HepG2 (cell line): ENCODE results near the gene MED15. TPM values are rescaled to one million over a fixed set of nuclear protein-coding genes. Genes with fewer than 3 reads are reported as not detected.

Experiments
- ATAC-seq: fragments of 200-7000 bp; cut with Tn5 transposase; 3 replicates; pipeline ENCODE4 v1.9.1; 2020; ENCODE audit warnings: mild to moderate bottlenecking, moderate library complexity
- BruUV-seq: library from RNA; stranded (reverse); fragments of 400-500 nt; replicated peaks from 2 replicates; lab custom pipeline; 2021; lab: Mats Ljungman, UMichigan
- CTCF ChIA-PET: fragments of 300-600 bp; formaldehyde crosslinking; extraction: SDS; loops from one replicate; lab custom pipeline; 2021; ENCODE audit warnings: low total read pairs, inconsistent platforms, low intra/inter-chr PET ratio; lab: Yijun Ruan, JAX
- POLR2A ChIA-PET: fragments of 350-600 bp; sonication (Branson Sonifier 250); formaldehyde crosslinking; loops from one replicate; lab custom pipeline; 2020; ENCODE audit warnings: antibody characterized with exemption, inconsistent platforms; lab: Yijun Ruan, JAX
- DNase-seq: peaks from one replicate; pipeline ENCODE4 v3.0.0-alpha.2; 2015; ENCODE audit warnings: low spot score
- FAIRE-seq: peaks from 3 replicates; lab custom pipeline; 2011; peaks lifted over from hg19 to GRCh38; lab: Jason Lieb, UNC
- H2AFZ ChIP-seq: one replicate; pipeline ENCODE4 v1.6.1; 2011; ENCODE audit warnings: low read length, inconsistent platforms
- H3K27ac ChIP-seq: fragments of 300-600 bp; 3 replicates; pipeline ENCODE4 v1.8.0; 2011; ENCODE audit warnings: mixed run types, mild to moderate bottlenecking, mixed read lengths, low read length, inconsistent platforms; ENCODE audit not compliant: insufficient read depth; ENCODE audit errors: extremely low read length
- H3K27me3 ChIP-seq, 2 experiments: fragments of 200-600 bp in 1 of 2; 2 replicates in 1 of 2; 3 replicates in 1 of 2; pipeline versions ENCODE4 v1.6.0 to v1.8.0; 2011; ENCODE audit warnings: low read length in 2 of 2, mild to moderate bottlenecking in 2 of 2, moderate library complexity in 2 of 2, inconsistent platforms in 1 of 2; ENCODE audit not compliant: insufficient read depth in 2 of 2, control insufficient read depth in 1 of 2
- H3K36me3 ChIP-seq, 2 experiments: fragments of 200-600 bp in 1 of 2; replicated peaks in 1 of 2; 2 replicates in 1 of 2; 3 replicates in 1 of 2; pipeline versions ENCODE4 v1.5.1 to v1.8.0; 2011; ENCODE audit warnings: low read length in 2 of 2, inconsistent platforms in 1 of 2; ENCODE audit not compliant: insufficient read depth in 2 of 2, control insufficient read depth in 1 of 2
- H3K4me1 ChIP-seq: 2 replicates; pipeline ENCODE4 v1.5.1; 2012; ENCODE audit warnings: low read length, inconsistent platforms; ENCODE audit not compliant: insufficient read depth
- H3K4me2 ChIP-seq: 2 replicates; pipeline ENCODE4 v1.6.0; 2011; ENCODE audit warnings: low read depth, low read length, inconsistent platforms
- H3K4me3 ChIP-seq, 3 experiments: fragments of 200-600 bp in 1 of 3; sonication (generic), shearing (Covaris generic) in 1 of 3; replicated peaks in 1 of 3; 2 replicates each; pipeline ENCODE4 v1.5.1; 2011 to 2016; ENCODE audit warnings: low read length in 3 of 3, inconsistent platforms in 2 of 3, low read depth in 2 of 3, mild to moderate bottlenecking in 2 of 3, control low read depth in 1 of 3, mixed read lengths in 1 of 3; ENCODE audit not compliant: insufficient read depth in 1 of 3
- H3K79me2 ChIP-seq: one replicate; pipeline ENCODE4 v1.6.1; 2011; ENCODE audit warnings: low read length, inconsistent platforms; ENCODE audit not compliant: insufficient read depth
- H3K9ac ChIP-seq: 2 replicates; pipeline ENCODE4 v1.6.0; 2011; ENCODE audit warnings: mild to moderate bottlenecking, low read depth, low read length, inconsistent platforms; ENCODE audit not compliant: insufficient read depth
- H3K9me3 ChIP-seq: 2 replicates; pipeline ENCODE4 v1.5.1; 2012; ENCODE audit warnings: mild to moderate bottlenecking, low read length
- H4K20me1 ChIP-seq: 2 replicates; pipeline ENCODE4 v1.6.0; 2011; ENCODE audit warnings: inconsistent platforms, mild to moderate bottlenecking, low read length, moderate library complexity; ENCODE audit not compliant: insufficient read depth
- BCL6 ChIP-seq: IDR thresholded peaks from 2 replicates; pipeline ENCODE4 v1.6.1; 2016; ENCODE audit warnings: missing genetic modification reagents, missing compliant biosample characterization
- DNMT1 ChIP-seq: sonication (generic); formaldehyde crosslinking; IDR thresholded peaks from 2 replicates; pipeline ENCODE4 v1.5.1; 2020; ENCODE audit warnings: mild to moderate bottlenecking, missing genetic modification reagents
- HOXD1 ChIP-seq: sonication (generic); formaldehyde crosslinking; IDR thresholded peaks from 2 replicates; pipeline ENCODE4 v1.5.0; 2020; ENCODE audit warnings: missing genetic modification reagents
- MTA1 ChIP-seq: sonication (generic); formaldehyde crosslinking; IDR thresholded peaks from 2 replicates; pipeline ENCODE4 v1.4.0; 2020; ENCODE audit warnings: missing genetic modification reagents, mild to moderate bottlenecking, borderline replicate concordance
- PAX8 ChIP-seq: sonication (generic); formaldehyde crosslinking; IDR thresholded peaks from 2 replicates; pipeline ENCODE4 v1.8.0; 2022; ENCODE audit warnings: mild to moderate bottlenecking, missing genetic modification reagents, borderline replicate concordance
- SMYD3 ChIP-seq: sonication (generic); formaldehyde crosslinking; IDR thresholded peaks from 2 replicates; pipeline ENCODE4 v1.8.1; 2023; ENCODE audit warnings: mild to moderate bottlenecking, missing genetic modification reagents
- SUZ12 ChIP-seq: fragments of 150-350 bp; IDR thresholded peaks from 2 replicates; pipeline ENCODE4 v1.6.1; 2014; ENCODE audit warnings: low read depth, low read length
- ZNF205 ChIP-seq: IDR thresholded peaks from 2 replicates; pipeline ENCODE4 v1.6.1; 2018; ENCODE audit warnings: missing biosample characterization, missing genetic modification reagents
- ZNF567 ChIP-seq: sonication (generic); formaldehyde crosslinking; IDR thresholded peaks from 2 replicates; pipeline ENCODE4 v1.8.1; 2023; ENCODE audit warnings: mild to moderate bottlenecking, missing genetic modification reagents, borderline replicate concordance
- ZNF782 ChIP-seq: sonication (generic); formaldehyde crosslinking; IDR thresholded peaks from 2 replicates; pipeline ENCODE4 v1.4.0; 2020; ENCODE audit warnings: missing genetic modification reagents, mild to moderate bottlenecking, borderline replicate concordance
- WGBS: methylation state at CpG from one replicate; pipeline ENCODE4 v1.1.6; 2017; ENCODE audit warnings: low lambda C conversion rate; 5-methylcytosine and 5-hydroxymethylcytosine counted together
- in situ Hi-C: cut with HindIII; loops from 2 replicates; pipeline ENCODE4 v1.10.0; 2017; ENCODE audit warnings: low pct_unique_long_range_greater_than_20kb; ENCODE audit not compliant: extremely low pct_ligation_motif_present
- intact Hi-C: fragments of 100-400 bp; cut with micrococcal nuclease; formaldehyde crosslinking; loops from one replicate; pipeline ENCODE4 v1.10.0; 2022; ENCODE audit not compliant: unreplicated experiment
- polyA plus RNA-seq, 8 experiments: library from polyadenylated mRNA; depleted of rRNA in 3 of 8; stranded (reverse) in 7 of 8; unstranded in 1 of 8; fragments of >200 nt; fragmentation: Illumina TruSeq in 4 of 8; extraction: Trizol in 4 of 8; gene quantifications; 2 replicates each; pipeline versions ENCODE4 v1.2.1 to v1.2.3, GENCODE V29; 2011 to 2016; ENCODE audit warnings: low read depth in 4 of 8, missing spikeins in 1 of 8, mixed read lengths in 1 of 8; ENCODE audit not compliant: insufficient read depth in 1 of 8
- total RNA-seq, 5 experiments: library from RNA; depleted of rRNA; stranded (reverse); fragments of >200 nt; fragmentation: Illumina TruSeq; extraction: Trizol; gene quantifications; 2 replicates each; pipeline ENCODE4 v1.2.3, GENCODE V29; 2016; ENCODE audit warnings: low read depth in 1 of 5
- TF ChIP-seq, protein P1 (sequence below): sonication (generic); formaldehyde crosslinking; IDR thresholded peaks from 2 replicates; pipeline ENCODE4 v1.5.0; 2020; ENCODE audit warnings: missing genetic modification reagents
- TF ChIP-seq, protein P2 (sequence below): sonication (generic); formaldehyde crosslinking; IDR thresholded peaks from 2 replicates; pipeline ENCODE4 v1.4.0; 2020; ENCODE audit warnings: missing genetic modification reagents
- TF ChIP-seq, protein P3 (sequence below): IDR thresholded peaks from 2 replicates; pipeline ENCODE4 v1.6.1; 2012; ENCODE audit warnings: low read depth, low read length, improper control_type of control experiment

The MED15 gene
- total and polyA plus RNA-seq, 2 of the 13 experiments (the other 11 are each of a cell fraction or from before 2014, with no cell fraction given), result 14.3 to 27.0 TPM

GRCh38 chr22:20635227-20635591 lies 127.8 kb downstream of the MED15 start (continued):
- TF ChIP-seq ZNF205, result no peak

DNA sequence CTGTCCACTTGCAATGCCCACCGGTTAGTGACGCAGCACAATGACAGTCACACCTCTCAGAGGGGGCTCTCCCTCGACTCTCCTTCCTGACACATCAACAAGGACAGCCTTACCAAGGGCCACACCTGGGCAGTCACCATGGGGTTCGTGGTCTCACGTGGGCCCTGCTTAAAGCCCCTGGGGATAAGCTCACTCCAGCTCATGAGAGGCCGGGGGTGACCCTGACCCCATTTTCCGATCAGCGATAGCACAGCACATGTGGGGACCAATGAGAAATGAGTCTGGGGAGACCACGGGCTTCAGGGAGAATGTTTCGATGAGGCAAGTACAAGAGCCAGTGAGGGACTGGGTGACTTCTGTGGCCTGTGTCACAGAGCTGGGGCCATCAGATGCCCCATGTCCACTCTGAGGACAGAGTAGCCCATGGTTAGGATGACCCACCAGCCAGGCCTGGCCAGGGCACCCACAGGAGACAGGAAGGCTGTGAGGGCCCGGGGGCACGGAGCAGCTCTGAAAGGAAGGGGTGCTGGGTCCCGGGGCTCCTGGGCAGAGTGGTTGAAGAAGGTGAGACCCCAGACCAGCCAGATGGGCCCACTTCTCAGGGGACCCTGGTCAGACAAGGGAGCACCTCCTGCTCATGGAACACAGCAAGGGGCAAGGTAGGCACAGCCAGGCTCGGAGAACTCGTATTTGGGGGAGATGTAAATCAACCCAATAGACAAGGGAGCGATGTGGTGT lies 128.8 kb downstream of the MED15 start:
- Histone ChIP-seq H3K9ac (no peak overlapping the region), H2AFZ (no peak overlapping the region), H3K27ac (no peak overlapping the region), H3K9me3 (no peaks in the 10 kb centered on the region), H3K4me2 (no peak overlapping the region), H3K4me3 (no peak overlapping the region), H3K27me3 (0 out of 5 replicates have a peak, but pooled peaks cover 0 to 3% of the 10 kb centered on the region in 2 experiments), H4K20me1 (no peaks in the 10 kb centered on the region), H3K36me3 (no peaks in the 10 kb centered on the region), H3K4me1 (peaks cover 26% of the 10 kb centered on the region), H3K79me2 (no peaks in the 10 kb centered on the region)
- FAIRE-seq (no peak), DNase-seq (no peak), ATAC-seq (no peak)
- TF ChIP-seq ZNF782 (no peak), HOXD1 (CRISPR knock-in tag) (no peak), MTA1 (CRISPR knock-in tag) (no peak), ZNF567 (no peak), PAX8 (CRISPR knock-in tag) (no peak), SMYD3 (CRISPR knock-in tag) (no peak), BCL6 (CRISPR knock-in tag) (no peak), DNMT1 (CRISPR knock-in tag) (no peak), SUZ12 (no peak)
- TF ChIP-seq, protein P1, sequence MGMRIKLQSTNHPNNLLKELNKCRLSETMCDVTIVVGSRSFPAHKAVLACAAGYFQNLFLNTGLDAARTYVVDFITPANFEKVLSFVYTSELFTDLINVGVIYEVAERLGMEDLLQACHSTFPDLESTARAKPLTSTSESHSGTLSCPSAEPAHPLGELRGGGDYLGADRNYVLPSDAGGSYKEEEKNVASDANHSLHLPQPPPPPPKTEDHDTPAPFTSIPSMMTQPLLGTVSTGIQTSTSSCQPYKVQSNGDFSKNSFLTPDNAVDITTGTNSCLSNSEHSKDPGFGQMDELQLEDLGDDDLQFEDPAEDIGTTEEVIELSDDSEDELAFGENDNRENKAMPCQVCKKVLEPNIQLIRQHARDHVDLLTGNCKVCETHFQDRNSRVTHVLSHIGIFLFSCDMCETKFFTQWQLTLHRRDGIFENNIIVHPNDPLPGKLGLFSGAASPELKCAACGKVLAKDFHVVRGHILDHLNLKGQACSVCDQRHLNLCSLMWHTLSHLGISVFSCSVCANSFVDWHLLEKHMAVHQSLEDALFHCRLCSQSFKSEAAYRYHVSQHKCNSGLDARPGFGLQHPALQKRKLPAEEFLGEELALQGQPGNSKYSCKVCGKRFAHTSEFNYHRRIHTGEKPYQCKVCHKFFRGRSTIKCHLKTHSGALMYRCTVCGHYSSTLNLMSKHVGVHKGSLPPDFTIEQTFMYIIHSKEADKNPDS (CRISPR knock-in tag), result no peak
- TF ChIP-seq, protein P2, sequence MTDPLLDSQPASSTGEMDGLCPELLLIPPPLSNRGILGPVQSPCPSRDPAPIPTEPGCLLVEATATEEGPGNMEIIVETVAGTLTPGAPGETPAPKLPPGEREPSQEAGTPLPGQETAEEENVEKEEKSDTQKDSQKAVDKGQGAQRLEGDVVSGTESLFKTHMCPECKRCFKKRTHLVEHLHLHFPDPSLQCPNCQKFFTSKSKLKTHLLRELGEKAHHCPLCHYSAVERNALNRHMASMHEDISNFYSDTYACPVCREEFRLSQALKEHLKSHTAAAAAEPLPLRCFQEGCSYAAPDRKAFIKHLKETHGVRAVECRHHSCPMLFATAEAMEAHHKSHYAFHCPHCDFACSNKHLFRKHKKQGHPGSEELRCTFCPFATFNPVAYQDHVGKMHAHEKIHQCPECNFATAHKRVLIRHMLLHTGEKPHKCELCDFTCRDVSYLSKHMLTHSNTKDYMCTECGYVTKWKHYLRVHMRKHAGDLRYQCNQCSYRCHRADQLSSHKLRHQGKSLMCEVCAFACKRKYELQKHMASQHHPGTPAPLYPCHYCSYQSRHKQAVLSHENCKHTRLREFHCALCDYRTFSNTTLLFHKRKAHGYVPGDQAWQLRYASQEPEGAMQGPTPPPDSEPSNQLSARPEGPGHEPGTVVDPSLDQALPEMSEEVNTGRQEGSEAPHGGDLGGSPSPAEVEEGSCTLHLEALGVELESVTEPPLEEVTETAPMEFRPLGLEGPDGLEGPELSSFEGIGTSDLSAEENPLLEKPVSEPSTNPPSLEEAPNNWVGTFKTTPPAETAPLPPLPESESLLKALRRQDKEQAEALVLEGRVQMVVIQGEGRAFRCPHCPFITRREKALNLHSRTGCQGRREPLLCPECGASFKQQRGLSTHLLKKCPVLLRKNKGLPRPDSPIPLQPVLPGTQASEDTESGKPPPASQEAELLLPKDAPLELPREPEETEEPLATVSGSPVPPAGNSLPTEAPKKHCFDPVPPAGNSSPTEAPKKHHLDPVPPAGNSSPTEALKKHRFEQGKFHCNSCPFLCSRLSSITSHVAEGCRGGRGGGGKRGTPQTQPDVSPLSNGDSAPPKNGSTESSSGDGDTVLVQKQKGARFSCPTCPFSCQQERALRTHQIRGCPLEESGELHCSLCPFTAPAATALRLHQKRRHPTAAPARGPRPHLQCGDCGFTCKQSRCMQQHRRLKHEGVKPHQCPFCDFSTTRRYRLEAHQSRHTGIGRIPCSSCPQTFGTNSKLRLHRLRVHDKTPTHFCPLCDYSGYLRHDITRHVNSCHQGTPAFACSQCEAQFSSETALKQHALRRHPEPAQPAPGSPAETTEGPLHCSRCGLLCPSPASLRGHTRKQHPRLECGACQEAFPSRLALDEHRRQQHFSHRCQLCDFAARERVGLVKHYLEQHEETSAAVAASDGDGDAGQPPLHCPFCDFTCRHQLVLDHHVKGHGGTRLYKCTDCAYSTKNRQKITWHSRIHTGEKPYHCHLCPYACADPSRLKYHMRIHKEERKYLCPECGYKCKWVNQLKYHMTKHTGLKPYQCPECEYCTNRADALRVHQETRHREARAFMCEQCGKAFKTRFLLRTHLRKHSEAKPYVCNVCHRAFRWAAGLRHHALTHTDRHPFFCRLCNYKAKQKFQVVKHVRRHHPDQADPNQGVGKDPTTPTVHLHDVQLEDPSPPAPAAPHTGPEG (CRISPR knock-in tag), result no peak
- TF ChIP-seq, protein P3, sequence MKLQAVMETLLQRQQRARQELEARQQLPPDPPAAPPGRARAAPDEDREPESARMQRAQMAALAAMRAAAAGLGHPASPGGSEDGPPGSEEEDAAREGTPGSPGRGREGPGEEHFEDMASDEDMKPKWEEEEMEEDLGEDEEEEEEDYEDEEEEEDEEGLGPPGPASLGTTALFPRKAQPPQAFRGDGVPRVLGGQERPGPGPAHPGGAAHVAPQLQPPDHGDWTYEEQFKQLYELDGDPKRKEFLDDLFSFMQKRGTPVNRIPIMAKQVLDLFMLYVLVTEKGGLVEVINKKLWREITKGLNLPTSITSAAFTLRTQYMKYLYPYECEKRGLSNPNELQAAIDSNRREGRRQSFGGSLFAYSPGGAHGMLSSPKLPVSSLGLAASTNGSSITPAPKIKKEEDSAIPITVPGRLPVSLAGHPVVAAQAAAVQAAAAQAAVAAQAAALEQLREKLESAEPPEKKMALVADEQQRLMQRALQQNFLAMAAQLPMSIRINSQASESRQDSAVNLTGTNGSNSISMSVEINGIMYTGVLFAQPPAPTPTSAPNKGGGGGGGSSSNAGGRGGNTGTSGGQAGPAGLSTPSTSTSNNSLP, result no peak
- no TSS peak for BruUV-seq
- 40% methylated on average over 11 of the region's 16 CpGs for WGBS
- intact Hi-C loops, result no loop called here
- CTCF ChIA-PET, result no interaction called here
- in situ Hi-C loops, result loop anchor here (10.0 kb wide), 1 partner anchor 61 kb away; no protein-coding TSS in a partner anchor
- POLR2A ChIA-PET, result no interaction called here
